ENCODE measurements around the gene METAP1.
A peak's percentile ranks its signal among the peaks of the same experiment; 100 is the strongest.
"Not testable (repeated sequence)": the region's sequence is repeated elsewhere in the genome, so short reads cannot be mapped to it uniquely, and the experiment has no call there.

The METAP1 gene

DNA sequence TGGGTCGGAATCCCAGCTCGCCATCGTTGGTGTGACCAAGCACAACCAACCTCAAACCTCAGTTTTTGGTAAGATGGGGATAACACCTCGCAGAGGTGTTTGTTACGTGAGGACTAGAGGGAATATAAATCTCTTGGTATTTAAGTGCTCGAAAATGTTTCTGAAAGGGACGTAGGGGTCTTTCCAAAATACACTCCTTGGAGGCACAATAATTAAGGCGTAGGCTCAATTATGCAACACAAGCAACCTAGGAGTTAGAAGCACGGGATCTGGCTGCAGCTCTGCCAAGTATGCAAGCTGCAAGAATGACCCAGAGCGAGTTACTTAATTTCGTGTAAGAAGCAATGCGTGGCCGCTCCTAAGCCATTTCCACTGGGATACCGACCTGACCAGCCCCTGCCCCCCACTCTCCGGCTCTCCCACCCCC, 92.5 kb downstream of the METAP1 start:
- H3K9ac ChIP-seq (ENCODE audit: low read depth, low read length) = peak overlapping the region; percentile 82
- H3K4me3 ChIP-seq (ENCODE audit: low read depth, low read length) = peak overlapping the region; percentile 98
- peaks cover 8% of the 10 kb centered on the region for H3K4me1 ChIP-seq (ENCODE audit: control insufficient read depth, insufficient read depth, low read length)
- H3K27me3 ChIP-seq (ENCODE audit: control insufficient read depth, insufficient read depth, low read length) = no peaks in the 10 kb centered on the region
- peaks cover 9% of the 10 kb centered on the region for H3K36me3 ChIP-seq (ENCODE audit: control insufficient read depth, insufficient read depth, low read length)
- no peaks in the 10 kb centered on the region for H3K9me3 ChIP-seq (ENCODE audit: control insufficient read depth, insufficient read depth, low read length)

DNA sequence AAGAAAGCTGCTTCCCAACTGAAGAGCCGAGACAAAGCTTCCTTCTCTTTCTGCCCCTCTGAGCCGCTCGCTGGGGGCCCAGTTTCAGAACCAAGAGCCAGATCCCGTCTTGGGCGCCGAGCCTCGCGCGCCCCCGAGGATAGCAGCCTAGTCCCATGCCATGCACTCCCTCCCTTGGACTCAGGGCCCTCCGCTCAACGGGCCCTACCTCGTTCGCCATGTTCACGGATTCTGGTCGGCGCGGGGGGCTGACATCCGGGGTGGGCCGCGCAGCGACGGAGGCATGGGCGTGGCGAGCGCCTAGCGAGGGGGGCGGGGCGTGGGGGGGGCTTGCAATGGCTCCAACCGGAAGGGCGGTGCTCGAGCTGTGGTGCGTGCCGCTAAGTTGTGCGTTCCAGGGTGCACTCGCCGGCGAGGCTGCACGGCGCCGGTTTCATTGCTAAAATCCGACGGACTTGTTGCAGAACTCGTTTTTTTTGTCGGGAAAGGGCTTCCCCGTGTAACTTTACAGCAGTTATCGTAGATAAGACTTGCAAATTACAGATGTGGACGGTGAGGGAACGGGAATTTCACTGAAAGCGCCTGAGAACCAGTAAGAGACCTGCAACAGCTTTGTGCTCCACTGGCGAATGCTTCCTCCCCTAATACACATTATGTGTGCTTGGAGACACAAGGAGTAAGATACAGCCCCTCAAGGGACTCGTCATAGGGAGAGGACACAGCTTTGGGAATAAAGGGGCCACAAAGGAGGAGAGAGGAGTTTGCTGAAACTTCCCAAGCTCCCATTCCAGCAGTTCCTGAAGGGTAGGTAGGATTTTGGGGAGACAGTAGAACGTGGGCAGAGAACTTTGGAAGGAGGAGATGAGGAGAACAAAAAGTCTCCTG, 93.2 kb downstream of the METAP1 start, which contains the start of gene ADH5:
Gene ADH5 (minus strand): TSS at position 308 of the 885 bp plus-strand sequence. CDS start 88 bp downstream, at position 220.
- no peaks in the 10 kb centered on the region for H3K9me3 ChIP-seq (ENCODE audit: control insufficient read depth, insufficient read depth, low read length)
- peaks cover 8% of the 10 kb centered on the region for H3K4me1 ChIP-seq (ENCODE audit: control insufficient read depth, insufficient read depth, low read length)
- H3K36me3 ChIP-seq (ENCODE audit: control insufficient read depth, insufficient read depth, low read length) = peaks cover 9% of the 10 kb centered on the region
- peak within 1 kb of the TSS; percentile 82 for H3K9ac ChIP-seq (ENCODE audit: low read depth, low read length)
- H3K27me3 ChIP-seq (ENCODE audit: control insufficient read depth, insufficient read depth, low read length) = no peaks in the 10 kb centered on the region
- peak within 1 kb of the TSS; percentile 98 for H3K4me3 ChIP-seq (ENCODE audit: low read depth, low read length)

DNA sequence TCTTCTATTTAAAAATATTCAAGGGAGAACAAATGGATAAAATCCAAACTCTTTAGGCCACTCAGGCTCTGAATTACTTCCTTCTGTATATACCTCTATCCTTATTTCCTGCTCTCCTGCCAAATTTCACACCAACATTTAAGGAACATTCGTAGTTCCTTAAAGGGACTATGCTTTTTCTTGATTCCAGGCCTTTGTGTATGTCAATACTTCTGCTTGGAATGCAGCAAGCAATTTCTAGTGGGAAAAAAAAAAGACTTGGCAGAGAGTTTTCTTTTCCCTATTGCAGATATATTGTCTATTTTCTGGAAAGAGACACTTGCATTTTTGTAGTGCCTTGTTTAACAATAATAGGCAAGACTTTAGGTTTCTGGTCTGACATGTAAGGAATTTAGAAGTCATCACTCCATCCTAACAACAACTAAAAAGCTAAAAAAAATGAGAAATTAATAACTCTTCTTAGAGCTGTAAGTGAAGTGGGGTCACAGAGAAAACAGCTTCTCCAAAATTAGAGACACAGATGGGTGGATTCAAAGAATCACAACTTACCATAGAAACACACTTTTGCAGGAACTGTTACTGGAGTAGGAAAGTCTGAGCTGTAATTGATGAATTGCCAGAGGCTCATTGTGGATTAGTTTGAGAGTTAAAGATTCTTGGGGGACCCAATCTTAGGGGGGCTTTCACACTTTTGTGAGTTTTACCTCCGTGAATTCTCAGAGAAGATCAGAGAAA, 95.1 kb downstream of the METAP1 start:
- H3K36me3 ChIP-seq (ENCODE audit: control insufficient read depth, insufficient read depth, low read length) = peaks cover under 1% of the 10 kb centered on the region
- no peak overlapping the region for H3K9ac ChIP-seq (ENCODE audit: low read depth, low read length)
- peaks cover 8% of the 10 kb centered on the region for H3K4me1 ChIP-seq (ENCODE audit: control insufficient read depth, insufficient read depth, low read length)
- H3K9me3 ChIP-seq (ENCODE audit: control insufficient read depth, insufficient read depth, low read length) = no peaks in the 10 kb centered on the region
- H3K4me3 ChIP-seq (ENCODE audit: low read depth, low read length) = peak overlapping the region; percentile 98
- no peaks in the 10 kb centered on the region for H3K27me3 ChIP-seq (ENCODE audit: control insufficient read depth, insufficient read depth, low read length)

DNA sequence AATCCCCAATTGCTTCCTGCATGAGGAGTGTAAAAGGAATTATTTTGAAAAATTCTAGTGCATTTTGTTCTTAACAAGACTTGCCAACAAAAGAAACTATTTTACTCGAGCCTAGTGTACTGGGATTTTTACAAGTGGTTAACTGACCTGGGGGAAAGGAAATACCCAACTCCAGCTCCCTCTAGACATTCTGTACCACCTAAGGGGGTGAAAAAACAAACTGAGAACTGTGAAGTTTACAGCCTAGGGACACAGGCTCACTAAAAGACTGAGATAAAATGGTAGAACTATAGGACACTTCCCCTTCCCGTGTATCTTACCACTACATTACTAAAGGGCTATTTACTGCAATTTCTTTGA, 95.7 kb downstream of the METAP1 start:
- no peaks in the 10 kb centered on the region for H3K27me3 ChIP-seq (ENCODE audit: control insufficient read depth, insufficient read depth, low read length)
- H3K9me3 ChIP-seq (ENCODE audit: control insufficient read depth, insufficient read depth, low read length) = no peaks in the 10 kb centered on the region
- no peaks in the 10 kb centered on the region for H3K36me3 ChIP-seq (ENCODE audit: control insufficient read depth, insufficient read depth, low read length)
- peaks cover 8% of the 10 kb centered on the region for H3K4me1 ChIP-seq (ENCODE audit: control insufficient read depth, insufficient read depth, low read length)
- H3K9ac ChIP-seq (ENCODE audit: low read depth, low read length) = no peak overlapping the region
- H3K4me3 ChIP-seq (ENCODE audit: low read depth, low read length) = no peak overlapping the region

DNA sequence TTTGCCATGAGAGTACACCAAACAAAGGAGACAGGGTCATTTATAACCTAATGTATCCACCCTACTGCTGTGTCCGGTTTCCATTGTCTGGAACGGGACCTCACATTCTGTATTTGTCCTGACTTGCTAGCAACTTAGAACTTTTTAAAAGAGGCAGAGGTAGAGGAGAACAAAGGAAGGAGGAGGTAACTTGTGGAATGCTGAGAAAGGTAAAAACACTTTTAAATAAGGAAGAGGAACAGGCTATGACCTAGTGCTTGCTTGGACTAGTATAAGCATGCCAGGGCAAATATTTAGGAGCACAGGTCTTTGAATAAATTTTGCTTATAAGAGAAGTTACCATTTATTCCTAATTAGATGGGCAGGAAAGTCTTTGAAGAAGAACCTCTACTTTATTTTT, 96.3 kb downstream of the METAP1 start:
- not testable (repeated sequence) for H3K4me1 ChIP-seq (ENCODE audit: control insufficient read depth, insufficient read depth, low read length); H3K9ac ChIP-seq (ENCODE audit: low read depth, low read length); H3K9me3 ChIP-seq (ENCODE audit: control insufficient read depth, insufficient read depth, low read length); H3K4me3 ChIP-seq (ENCODE audit: low read depth, low read length); H3K27me3 ChIP-seq (ENCODE audit: control insufficient read depth, insufficient read depth, low read length); H3K36me3 ChIP-seq (ENCODE audit: control insufficient read depth, insufficient read depth, low read length)

DNA sequence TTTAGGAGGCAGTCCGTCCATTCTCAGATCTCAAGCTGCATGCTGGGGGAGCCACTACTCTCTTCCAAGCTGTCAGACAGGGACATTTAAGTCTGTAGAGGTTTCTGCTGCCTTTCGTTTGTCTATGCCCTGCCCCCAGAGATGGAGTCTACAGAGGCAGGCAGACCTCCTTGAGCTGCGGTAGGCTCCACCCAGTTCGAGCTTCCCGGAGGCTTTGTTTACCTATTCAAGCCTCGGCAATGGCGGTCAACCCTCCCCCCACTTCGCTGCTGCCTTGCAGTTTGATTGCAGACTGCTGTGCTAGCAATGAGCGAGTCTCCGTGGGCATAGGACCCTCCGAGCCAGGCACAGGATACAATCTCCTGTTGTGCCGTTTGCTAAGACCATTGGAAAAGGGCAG, 103.8 kb downstream of the METAP1 start:
- H3K4me1 ChIP-seq (ENCODE audit: control insufficient read depth, insufficient read depth, low read length) = no peaks in the 10 kb centered on the region
- no peaks in the 10 kb centered on the region for H3K9me3 ChIP-seq (ENCODE audit: control insufficient read depth, insufficient read depth, low read length)
- H3K9ac ChIP-seq (ENCODE audit: low read depth, low read length) = no peak overlapping the region
- no peaks in the 10 kb centered on the region for H3K36me3 ChIP-seq (ENCODE audit: control insufficient read depth, insufficient read depth, low read length)
- H3K27me3 ChIP-seq (ENCODE audit: control insufficient read depth, insufficient read depth, low read length) = no peaks in the 10 kb centered on the region
- no peak overlapping the region for H3K4me3 ChIP-seq (ENCODE audit: low read depth, low read length)

DNA sequence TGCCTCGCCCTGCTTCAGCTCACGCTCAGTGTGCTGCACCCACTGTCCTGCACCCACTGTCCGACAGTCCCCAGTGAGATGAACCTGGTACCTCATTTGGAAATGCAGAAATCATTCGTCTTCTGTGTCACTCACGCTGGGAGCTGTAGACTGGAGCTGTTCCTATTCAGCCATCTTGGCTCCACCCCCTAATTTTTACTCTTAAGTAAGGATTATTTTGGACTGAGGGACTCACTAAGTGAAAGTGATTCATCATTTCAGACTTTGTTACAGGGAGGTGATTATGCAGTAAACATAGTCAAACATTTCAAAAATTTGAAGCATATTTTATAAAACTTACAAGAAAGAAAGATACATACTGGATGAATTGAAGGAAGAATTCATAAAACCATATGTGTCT, 104.3 kb downstream of the METAP1 start:
- not testable (repeated sequence) for H3K36me3 ChIP-seq (ENCODE audit: control insufficient read depth, insufficient read depth, low read length); H3K4me1 ChIP-seq (ENCODE audit: control insufficient read depth, insufficient read depth, low read length); H3K9ac ChIP-seq (ENCODE audit: low read depth, low read length); H3K4me3 ChIP-seq (ENCODE audit: low read depth, low read length); H3K9me3 ChIP-seq (ENCODE audit: control insufficient read depth, insufficient read depth, low read length); H3K27me3 ChIP-seq (ENCODE audit: control insufficient read depth, insufficient read depth, low read length)

DNA sequence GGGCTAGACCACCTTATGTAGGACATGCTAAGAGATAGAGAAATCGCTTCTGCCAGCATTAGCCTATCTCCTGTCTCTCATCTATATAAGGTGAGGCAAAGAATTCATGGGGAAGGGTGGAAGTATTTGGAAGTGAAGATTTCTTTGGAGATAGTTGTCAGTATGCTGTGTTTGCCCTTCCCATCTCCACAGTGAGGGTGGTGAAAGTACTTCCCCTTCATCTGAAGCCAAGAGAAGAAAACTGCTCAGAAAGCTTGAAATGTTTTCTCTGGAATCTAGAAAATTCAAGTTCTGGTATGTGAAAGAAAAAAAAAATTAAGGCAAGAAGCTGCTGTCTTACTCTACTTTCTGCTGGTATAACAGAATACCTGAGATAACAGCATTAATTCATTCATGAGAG, 105.4 kb downstream of the METAP1 start:
- Histone ChIP-seq H3K27me3 (ENCODE audit: control insufficient read depth, insufficient read depth, low read length) (no peaks in the 10 kb centered on the region), H3K4me1 (ENCODE audit: control insufficient read depth, insufficient read depth, low read length) (no peaks in the 10 kb centered on the region), H3K9me3 (ENCODE audit: control insufficient read depth, insufficient read depth, low read length) (no peaks in the 10 kb centered on the region), H3K36me3 (ENCODE audit: control insufficient read depth, insufficient read depth, low read length) (no peaks in the 10 kb centered on the region), H3K9ac (ENCODE audit: low read depth, low read length) (no peak overlapping the region), H3K4me3 (ENCODE audit: low read depth, low read length) (no peak overlapping the region)

DNA sequence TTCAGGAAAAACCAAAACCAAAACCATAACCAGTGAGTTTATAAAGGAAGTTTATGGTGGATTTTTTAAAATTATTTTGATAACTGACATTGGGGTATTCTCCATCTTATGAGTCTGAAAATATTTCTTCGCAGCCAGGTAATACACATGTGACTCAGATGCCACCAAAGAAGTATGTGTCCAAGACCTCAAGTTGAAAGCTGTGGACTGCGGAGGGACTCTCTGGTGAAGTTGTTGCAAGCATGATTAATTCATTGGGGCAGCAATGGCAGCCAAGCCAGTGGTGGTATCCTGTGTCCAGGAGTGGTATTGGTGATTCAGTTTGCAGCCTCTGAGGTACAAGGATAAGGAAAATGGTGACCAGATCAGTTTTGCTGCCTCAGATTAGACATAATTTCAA, 107.1 kb downstream of the METAP1 start:
- Histone ChIP-seq H3K36me3 (ENCODE audit: control insufficient read depth, insufficient read depth, low read length) (no peaks in the 10 kb centered on the region), H3K9me3 (ENCODE audit: control insufficient read depth, insufficient read depth, low read length) (no peaks in the 10 kb centered on the region), H3K4me1 (ENCODE audit: control insufficient read depth, insufficient read depth, low read length) (peaks cover 2% of the 10 kb centered on the region), H3K27me3 (ENCODE audit: control insufficient read depth, insufficient read depth, low read length) (no peaks in the 10 kb centered on the region), H3K9ac (ENCODE audit: low read depth, low read length) (no peak overlapping the region), H3K4me3 (ENCODE audit: low read depth, low read length) (no peak overlapping the region)

DNA sequence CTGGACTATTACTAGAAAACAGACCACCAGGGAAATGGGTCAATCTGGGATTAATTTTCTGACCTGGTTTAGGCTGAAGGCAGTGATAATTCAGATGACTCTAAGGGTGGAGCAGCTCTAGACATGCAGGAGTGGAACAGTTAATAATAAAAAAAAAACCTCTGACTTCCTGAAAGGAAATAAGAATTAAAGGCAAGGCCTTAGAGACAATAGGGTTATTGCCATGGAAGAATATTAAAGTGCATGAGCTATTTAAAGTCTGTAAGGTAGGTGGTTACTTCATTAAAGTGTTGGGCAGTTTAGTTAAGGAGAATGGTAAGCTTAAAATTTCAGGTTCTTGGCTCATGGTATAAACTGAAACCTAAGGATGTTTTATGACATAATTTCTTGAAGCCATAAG, 107.6 kb downstream of the METAP1 start:
- Histone ChIP-seq H3K4me3 (ENCODE audit: low read depth, low read length) (no peak overlapping the region), H3K27me3 (ENCODE audit: control insufficient read depth, insufficient read depth, low read length) (no peaks in the 10 kb centered on the region), H3K36me3 (ENCODE audit: control insufficient read depth, insufficient read depth, low read length) (no peaks in the 10 kb centered on the region), H3K9ac (ENCODE audit: low read depth, low read length) (no peak overlapping the region), H3K4me1 (ENCODE audit: control insufficient read depth, insufficient read depth, low read length) (peaks cover 5% of the 10 kb centered on the region), H3K9me3 (ENCODE audit: control insufficient read depth, insufficient read depth, low read length) (no peaks in the 10 kb centered on the region)

DNA sequence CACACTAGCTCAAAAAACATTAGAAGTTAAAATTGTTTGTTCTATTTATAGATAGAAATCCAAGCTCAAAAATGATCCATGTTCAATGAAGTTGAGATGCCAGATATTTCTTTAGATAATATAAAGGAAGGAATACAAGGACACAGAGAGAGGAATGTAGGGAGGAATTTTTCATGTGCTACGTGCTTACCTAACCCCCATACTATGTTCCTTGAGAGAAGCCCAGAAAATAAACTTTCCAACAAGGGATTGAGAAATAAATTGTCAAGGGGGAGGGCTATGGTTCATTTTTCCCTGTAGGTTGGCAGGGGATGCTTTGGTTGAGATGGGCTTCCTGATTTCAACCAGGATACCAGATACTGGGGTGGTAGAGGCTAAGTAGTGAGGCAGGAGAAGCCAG, 108.6 kb downstream of the METAP1 start:
- Histone ChIP-seq H3K4me3 (ENCODE audit: low read depth, low read length) (no peak overlapping the region), H3K36me3 (ENCODE audit: control insufficient read depth, insufficient read depth, low read length) (no peaks in the 10 kb centered on the region), H3K9me3 (ENCODE audit: control insufficient read depth, insufficient read depth, low read length) (no peaks in the 10 kb centered on the region), H3K9ac (ENCODE audit: low read depth, low read length) (no peak overlapping the region), H3K4me1 (ENCODE audit: control insufficient read depth, insufficient read depth, low read length) (peaks cover 5% of the 10 kb centered on the region), H3K27me3 (ENCODE audit: control insufficient read depth, insufficient read depth, low read length) (no peaks in the 10 kb centered on the region)

DNA sequence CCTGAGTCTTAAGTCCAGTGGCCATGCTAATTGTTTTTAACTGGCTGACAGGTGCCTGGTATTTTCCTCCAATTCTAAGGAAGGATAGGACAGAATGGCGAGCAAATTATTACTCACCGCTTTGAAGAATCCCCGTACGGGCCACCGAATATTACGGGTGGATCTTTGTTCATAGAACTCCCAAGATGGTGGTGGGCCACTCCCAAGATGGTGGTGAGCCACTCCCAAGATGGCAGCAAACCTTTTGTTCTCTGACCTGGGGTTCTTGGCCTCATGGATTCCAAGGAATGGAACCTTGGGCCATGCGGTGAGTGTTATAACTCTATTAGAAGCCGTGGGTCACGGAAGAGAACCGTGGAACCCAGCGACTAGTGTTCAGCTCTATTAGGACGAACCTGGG, 113.8 kb downstream of the METAP1 start:
- H3K4me3 ChIP-seq (ENCODE audit: low read depth, low read length); H3K9ac ChIP-seq (ENCODE audit: low read depth, low read length); H3K36me3 ChIP-seq (ENCODE audit: control insufficient read depth, insufficient read depth, low read length); H3K4me1 ChIP-seq (ENCODE audit: control insufficient read depth, insufficient read depth, low read length); H3K9me3 ChIP-seq (ENCODE audit: control insufficient read depth, insufficient read depth, low read length); H3K27me3 ChIP-seq (ENCODE audit: control insufficient read depth, insufficient read depth, low read length): not testable (repeated sequence)
